H9 (cell line): ENCODE data around the gene CYB5A. TPM values are rescaled to one million over a fixed set of nuclear protein-coding genes. Genes with fewer than 3 reads are reported as not detected.

Source experiments
- DNase-seq: peaks from one replicate; pipeline ENCODE4 v3.0.0-alpha.2; 2017
- H2AFZ ChIP-seq: one replicate; pipeline ENCODE4 v1.6.1; 2013; ENCODE audit warnings: mild to moderate bottlenecking, low read length, control low read depth, moderate library complexity
- H2AK5ac ChIP-seq: 2 replicates; pipeline ENCODE4 v1.6.1; 2013; ENCODE audit warnings: low read length, control low read depth, mixed read lengths; ENCODE audit not compliant: insufficient read length
- H2BK120ac ChIP-seq: one replicate; pipeline ENCODE4 v1.6.1; 2013; ENCODE audit warnings: low read depth, mild to moderate bottlenecking, low read length, control low read depth, inconsistent platforms; ENCODE audit not compliant: poor library complexity, severe bottlenecking
- H2BK12ac ChIP-seq: 2 replicates; pipeline ENCODE4 v1.6.1; 2013; ENCODE audit warnings: low read length, control low read depth, mixed read lengths, low read depth; ENCODE audit not compliant: insufficient read length
- H2BK15ac ChIP-seq: 2 replicates; pipeline ENCODE4 v1.6.1; 2013; ENCODE audit warnings: low read depth, low read length, control low read depth
- H2BK20ac ChIP-seq: one replicate; pipeline ENCODE4 v1.6.1; 2013; ENCODE audit warnings: low read depth, mild to moderate bottlenecking, low read length, control low read depth, inconsistent platforms; ENCODE audit not compliant: poor library complexity, severe bottlenecking
- H2BK5ac ChIP-seq: 2 replicates; pipeline ENCODE4 v1.6.1; 2013; ENCODE audit warnings: low read length, control low read depth, mixed read lengths; ENCODE audit not compliant: insufficient read length
- H3K14ac ChIP-seq: 2 replicates; pipeline ENCODE4 v1.6.1; 2013; ENCODE audit warnings: low read length, control low read depth; ENCODE audit not compliant: insufficient read depth
- H3K18ac ChIP-seq: 2 replicates; pipeline ENCODE4 v1.6.1; 2013; ENCODE audit warnings: low read depth, mild to moderate bottlenecking, mixed read lengths, low read length, control low read depth; ENCODE audit not compliant: insufficient read length
- H3K23ac ChIP-seq: 2 replicates; pipeline ENCODE4 v1.6.1; 2013; ENCODE audit warnings: low read length, control low read depth, mixed read lengths, low read depth; ENCODE audit not compliant: insufficient read length
- H3K23me2 ChIP-seq: 2 replicates; pipeline ENCODE4 v1.6.1; 2013; ENCODE audit warnings: low read depth, mild to moderate bottlenecking, mixed read lengths, low read length, control low read depth; ENCODE audit not compliant: insufficient read length, poor library complexity, severe bottlenecking
- H3K27ac ChIP-seq: 2 replicates; pipeline ENCODE4 v1.5.1; 2013; ENCODE audit warnings: low read length, control low read depth, mixed read lengths, low read depth; ENCODE audit not compliant: insufficient read length
- H3K27me3 ChIP-seq: 2 replicates; pipeline ENCODE4 v1.6.1; 2013; ENCODE audit warnings: low read length, control low read depth, inconsistent platforms; ENCODE audit not compliant: insufficient read depth
- H3K4ac ChIP-seq: 2 replicates; pipeline ENCODE4 v1.6.1; 2013; ENCODE audit warnings: low read depth, mild to moderate bottlenecking, control low read depth, inconsistent platforms, low read length, moderate library complexity
- H3K4me1 ChIP-seq: 2 replicates; pipeline ENCODE4 v1.6.1; 2013; ENCODE audit warnings: low read length, control low read depth, inconsistent platforms; ENCODE audit not compliant: insufficient read depth
- H3K4me2 ChIP-seq: 2 replicates; pipeline ENCODE4 v1.6.1; 2013; ENCODE audit warnings: low read length, control low read depth, mixed read lengths; ENCODE audit not compliant: insufficient read length, insufficient read depth
- H3K56ac ChIP-seq: 2 replicates; pipeline ENCODE4 v1.6.1; 2013; ENCODE audit warnings: low read depth, mild to moderate bottlenecking, mixed read lengths, low read length, control low read depth; ENCODE audit not compliant: insufficient read length
- H3K79me1 ChIP-seq: 2 replicates; pipeline ENCODE4 v1.6.1; 2013; ENCODE audit warnings: low read depth, mild to moderate bottlenecking, moderate library complexity, low read length, control low read depth, inconsistent platforms; ENCODE audit not compliant: insufficient read depth, poor library complexity, severe bottlenecking
- H3K79me2 ChIP-seq: 2 replicates; pipeline ENCODE4 v1.6.1; 2013; ENCODE audit warnings: low read length, control low read depth, inconsistent platforms; ENCODE audit not compliant: insufficient read depth
- H3K9ac ChIP-seq: 2 replicates; pipeline ENCODE4 v1.6.1; 2013; ENCODE audit warnings: low read length, control low read depth, mixed read lengths; ENCODE audit not compliant: insufficient read length; ENCODE audit errors: extremely low read depth
- H3K9me3 ChIP-seq: one replicate; pipeline ENCODE4 v1.6.1; 2013; ENCODE audit warnings: low read depth, low read length, inconsistent platforms; ENCODE audit not compliant: control insufficient read depth
- H3T11ph ChIP-seq: one replicate; pipeline ENCODE4 v1.6.1; 2013; ENCODE audit warnings: mild to moderate bottlenecking, low read length, control low read depth, inconsistent platforms
- H4K20me1 ChIP-seq: one replicate; pipeline ENCODE4 v1.6.1; 2013; ENCODE audit not compliant: control insufficient read depth, insufficient read length, insufficient read depth
- H4K5ac ChIP-seq: 2 replicates; pipeline ENCODE4 v1.6.1; 2013; ENCODE audit warnings: low read depth, mild to moderate bottlenecking, mixed read lengths, low read length, control low read depth; ENCODE audit not compliant: insufficient read length
- H4K8ac ChIP-seq: replicated peaks from 2 replicates; pipeline ENCODE4 v1.6.1; 2013; ENCODE audit warnings: low read length, control low read depth, mixed read lengths, low read depth; ENCODE audit not compliant: insufficient read length
- H4K91ac ChIP-seq: 2 replicates; pipeline ENCODE4 v1.6.1; 2013; ENCODE audit warnings: low read depth, mild to moderate bottlenecking, moderate library complexity, mixed read lengths, low read length, control low read depth; ENCODE audit not compliant: insufficient read length
- H3K27ac Mint-ChIP-seq, 3 experiments: 2 replicates in 2 of 3; 3 replicates in 1 of 3; pipeline ENCODE4 v1.8.0; 2020 to 2021; ENCODE audit warnings: mixed read lengths in 3 of 3, mild to moderate bottlenecking in 1 of 3, moderate library complexity in 1 of 3
- H3K27me3 Mint-ChIP-seq: 2 replicates; pipeline ENCODE4 v1.8.0; 2021; ENCODE audit warnings: low read depth, mild to moderate bottlenecking, moderate library complexity, mixed read lengths
- H3K36me3 Mint-ChIP-seq, 3 experiments: 2 replicates in 2 of 3; 3 replicates in 1 of 3; pipeline ENCODE4 v1.8.0; 2020 to 2021; ENCODE audit warnings: low read depth in 3 of 3, mixed read lengths in 3 of 3; ENCODE audit not compliant: insufficient read depth in 1 of 3
- H3K4me1 Mint-ChIP-seq, 2 experiments: 2 replicates each; pipeline ENCODE4 v1.8.0; 2020; ENCODE audit warnings: mixed read lengths in 2 of 2
- H3K4me3 Mint-ChIP-seq, 2 experiments: 2 replicates in 1 of 2; 3 replicates in 1 of 2; pipeline ENCODE4 v1.8.0; 2020 to 2021; ENCODE audit warnings: mild to moderate bottlenecking in 2 of 2, mixed read lengths in 2 of 2, moderate library complexity in 1 of 2
- H3K9me3 Mint-ChIP-seq, 2 experiments: 2 replicates in 1 of 2; 3 replicates in 1 of 2; pipeline ENCODE4 v1.8.0; 2020; ENCODE audit warnings: mild to moderate bottlenecking in 2 of 2, mixed read lengths in 2 of 2, moderate library complexity in 1 of 2
- CTCF ChIP-seq: fragments of 200-600 bp; sonication (generic); conservative IDR thresholded peaks from 3 replicates; pipeline ENCODE4 v1.8.0; 2021; ENCODE audit warnings: antibody characterized with exemption, mild to moderate bottlenecking
- whole genome bisulfite sequencing: extraction: QIAGEN DNeasy Blood & Tissue Kit; methylation state at CpG from one replicate; pipeline ENCODE4 v1.1.7; 2013; ENCODE audit warnings: missing lambda C conversion rate, low lambda C conversion rate, mixed read lengths; ENCODE audit not compliant: insufficient read length; ENCODE audit errors: extremely low coverage; 5-methylcytosine and 5-hydroxymethylcytosine counted together
- total RNA-seq: library from RNA; stranded (reverse); gene quantifications from 2 replicates; pipeline ENCODE4 v1.2.1, GENCODE V29; 2021

The CYB5A gene
- total RNA-seq, 1 experiment from 2014 or later = 93.2 TPM

GRCh38 chr18:74252039-74252395 lies 39.7 kb downstream of the CYB5A start:
- H3K9me3 ChIP-seq = no peaks in the 10 kb centered on the region
- no peak overlapping the region for H3T11ph ChIP-seq
- H3K18ac ChIP-seq = no peak overlapping the region
- H4K91ac ChIP-seq = no peak overlapping the region
- no peaks in the 10 kb centered on the region for H4K20me1 ChIP-seq
- H2AK5ac ChIP-seq = no peak overlapping the region
- no peak overlapping the region for H4K5ac ChIP-seq
- H2BK20ac ChIP-seq = no peak overlapping the region
- no peaks in the 10 kb centered on the region for H3K23me2 ChIP-seq
- H3K4me1 ChIP-seq = 0 out of 2 replicates have a peak, but pooled peaks cover 3% of the 10 kb centered on the region
- no peak overlapping the region for H2BK15ac ChIP-seq
- no CpG with 5 or more reads among the region's 4 CpGs for WGBS
- H4K8ac ChIP-seq = no peak overlapping the region
- no peaks in the 10 kb centered on the region; a peak in 1 of 5 replicates for H3K9me3 Mint-ChIP-seq
- TF ChIP-seq CTCF = no peak
- no peak overlapping the region for H3K56ac ChIP-seq
- no peak overlapping the region for H3K9ac ChIP-seq
- H3K27me3 Mint-ChIP-seq = no peaks in the 10 kb centered on the region
- H3K27ac Mint-ChIP-seq = no peak overlapping the region; a peak in 1 of 7 replicates
- no peak for DNase-seq
- no peak overlapping the region for H3K4ac ChIP-seq
- H2BK12ac ChIP-seq = no peak overlapping the region
- no peaks in the 10 kb centered on the region; the same call in 1 of the 2 replicates for H3K79me2 ChIP-seq
- peaks cover 25 to 27% of the 10 kb centered on the region in 2 experiments for H3K4me1 Mint-ChIP-seq
- no peak overlapping the region for H3K14ac ChIP-seq
- peaks cover 9 to 40% (median 27%) of the 10 kb centered on the region in 3 experiments for H3K36me3 Mint-ChIP-seq
- H3K27me3 ChIP-seq = no peaks in the 10 kb centered on the region
- H3K79me1 ChIP-seq = no peaks in the 10 kb centered on the region
- no peak overlapping the region for H3K4me2 ChIP-seq
- H2BK120ac ChIP-seq = no peak overlapping the region
- no peak overlapping the region for H3K23ac ChIP-seq
- H2AFZ ChIP-seq = no peak overlapping the region
- no peak overlapping the region for H3K4me3 Mint-ChIP-seq
- no peak overlapping the region for H2BK5ac ChIP-seq
- H3K27ac ChIP-seq = no peak overlapping the region
